Stomach smooth muscle (tissue), 2 donors: ENCODE results near the gene SEMA4D.

ENCODE experiments used
- H3K27ac ChIP-seq: one replicate; pipeline ENCODE4 v1.7.0; 2013; ENCODE audit warnings: mild to moderate bottlenecking, low read length, inconsistent platforms
- H3K27me3 ChIP-seq, 2 donors: one replicate each; pipeline ENCODE4 v1.7.0; 2013; ENCODE audit warnings: low read length in 2 of 2; ENCODE audit not compliant: insufficient read depth in 2 of 2, control insufficient read depth in 1 of 2
- H3K36me3 ChIP-seq, 2 donors: one replicate each; pipeline ENCODE4 v1.7.0; 2013; ENCODE audit warnings: low read length in 2 of 2; ENCODE audit not compliant: control insufficient read depth in 2 of 2, insufficient read depth in 2 of 2
- H3K4me1 ChIP-seq: one replicate; pipeline ENCODE4 v1.7.0; 2013; ENCODE audit warnings: low read length; ENCODE audit not compliant: control insufficient read depth, insufficient read depth
- H3K4me3 ChIP-seq, 2 donors: one replicate each; pipeline ENCODE4 v1.7.0; 2013; ENCODE audit warnings: low read length in 2 of 2
- H3K9ac ChIP-seq, 2 donors: one replicate each; pipeline ENCODE4 v1.7.0; 2013; ENCODE audit warnings: low read length in 2 of 2, mild to moderate bottlenecking in 1 of 2
- H3K9me3 ChIP-seq, 2 donors: one replicate each; pipeline ENCODE4 v1.7.0; 2013; ENCODE audit warnings: low read length in 2 of 2; ENCODE audit not compliant: control insufficient read depth in 2 of 2
- donor health status: healthy.
- donor health status: Pancreatic carcinoma.

Gene SEMA4D

GRCh38 chr9:89409466-89409865 lies 88.4 kb downstream of the SEMA4D start:
- Histone ChIP-seq H3K4me3 (no peak overlapping the region), H3K9ac (no peak overlapping the region), H3K4me1 (peaks cover 3% of the 10 kb centered on the region), H3K36me3 (no peaks in the 10 kb centered on the region), H3K9me3 (peaks cover 0 to 8% of the 10 kb centered on the region in 2 donors), H3K27me3 (no peaks in the 10 kb centered on the region), H3K27ac (no peak overlapping the region)

- no peaks in the 10 kb centered on the region for H3K27me3 ChIP-seq
- H3K27ac ChIP-seq, result no peak overlapping the region
- no peak overlapping the region for H3K4me3 ChIP-seq
- H3K36me3 ChIP-seq, result no peaks in the 10 kb centered on the region
- H3K4me1 ChIP-seq, result peaks cover 3% of the 10 kb centered on the region
- peaks cover 0 to 8% of the 10 kb centered on the region in 2 donors for H3K9me3 ChIP-seq
- no peak overlapping the region for H3K9ac ChIP-seq
These were observed 89.2 kb downstream of the SEMA4D start for GRCh38 chr9:89408628-89409101.

GRCh38 chr9:89407070-89407469 lies 90.8 kb downstream of the SEMA4D start:
- no peak overlapping the region for H3K9ac ChIP-seq
- no peak overlapping the region for H3K4me3 ChIP-seq
- no peaks in the 10 kb centered on the region for H3K36me3 ChIP-seq
- peaks cover 3% of the 10 kb centered on the region for H3K4me1 ChIP-seq
- H3K9me3 ChIP-seq, result peaks cover 0 to 8% of the 10 kb centered on the region in 2 donors
- H3K27me3 ChIP-seq, result no peaks in the 10 kb centered on the region
- H3K27ac ChIP-seq, result no peak overlapping the region

- H3K4me1 ChIP-seq, result peaks cover 3% of the 10 kb centered on the region
- H3K9me3 ChIP-seq, result peaks cover 0 to 6% of the 10 kb centered on the region in 2 donors
- H3K36me3 ChIP-seq, result peaks cover 0 to 2% of the 10 kb centered on the region in 2 donors
- no peaks in the 10 kb centered on the region for H3K27me3 ChIP-seq
- no peak overlapping the region for H3K9ac ChIP-seq
- peak overlapping the region in 1 of 2 donors; percentile 22 for H3K4me3 ChIP-seq
- H3K27ac ChIP-seq, result no peak overlapping the region
These were observed 92.1 kb downstream of the SEMA4D start for GRCh38 chr9:89405826-89406225.

- Histone ChIP-seq H3K9ac (no peak overlapping the region), H3K36me3 (peaks cover 0 to 4% of the 10 kb centered on the region in 2 donors), H3K4me3 (no peak overlapping the region), H3K27ac (no peak overlapping the region), H3K9me3 (peaks cover 0 to 6% of the 10 kb centered on the region in 2 donors), H3K4me1 (peaks cover 3% of the 10 kb centered on the region), H3K27me3 (no peaks in the 10 kb centered on the region)
These were observed 93.8 kb downstream of the SEMA4D start for GRCh38 chr9:89404074-89404473.

- Histone ChIP-seq H3K4me1 (peaks cover 3% of the 10 kb centered on the region), H3K27me3 (no peaks in the 10 kb centered on the region), H3K27ac (no peak overlapping the region), H3K9me3 (peaks cover 0 to 6% of the 10 kb centered on the region in 2 donors), H3K9ac (no peak overlapping the region), H3K4me3 (no peak overlapping the region), H3K36me3 (peaks cover 0 to 6% of the 10 kb centered on the region in 2 donors)
These were observed 95.1 kb downstream of the SEMA4D start for GRCh38 chr9:89402695-89403427.

- H3K27ac ChIP-seq, result no peak overlapping the region
- H3K9ac ChIP-seq, result no peak overlapping the region
- H3K36me3 ChIP-seq, result peaks cover 0 to 8% of the 10 kb centered on the region in 2 donors
- H3K9me3 ChIP-seq, result no peaks in the 10 kb centered on the region
- no peak overlapping the region for H3K4me3 ChIP-seq
- H3K27me3 ChIP-seq, result no peaks in the 10 kb centered on the region
- H3K4me1 ChIP-seq, result no peaks in the 10 kb centered on the region
These were observed 97.4 kb downstream of the SEMA4D start for GRCh38 chr9:89400403-89401116.

- peaks cover 0 to 12% of the 10 kb centered on the region in 2 donors for H3K36me3 ChIP-seq
- H3K4me3 ChIP-seq, result no peak overlapping the region
- no peaks in the 10 kb centered on the region for H3K27me3 ChIP-seq
- H3K9ac ChIP-seq, result no peak overlapping the region
- H3K27ac ChIP-seq, result no peak overlapping the region
- H3K9me3 ChIP-seq, result no peaks in the 10 kb centered on the region
- no peaks in the 10 kb centered on the region for H3K4me1 ChIP-seq
These were observed 99.3 kb downstream of the SEMA4D start for GRCh38 chr9:89398621-89399020.

GRCh38 chr9:89397471-89397870 lies 100.4 kb downstream of the SEMA4D start:
- H3K4me3 ChIP-seq, result no peak overlapping the region
- no peaks in the 10 kb centered on the region for H3K27me3 ChIP-seq
- H3K9ac ChIP-seq, result no peak overlapping the region
- H3K4me1 ChIP-seq, result no peaks in the 10 kb centered on the region
- no peak overlapping the region for H3K27ac ChIP-seq
- no peaks in the 10 kb centered on the region for H3K9me3 ChIP-seq
- peaks cover 6 to 16% of the 10 kb centered on the region in 2 donors for H3K36me3 ChIP-seq

- Histone ChIP-seq H3K36me3 (peaks cover 6 to 19% of the 10 kb centered on the region in 2 donors), H3K9me3 (no peaks in the 10 kb centered on the region), H3K4me3 (no peak overlapping the region), H3K27ac (no peak overlapping the region), H3K27me3 (no peaks in the 10 kb centered on the region), H3K4me1 (no peaks in the 10 kb centered on the region), H3K9ac (no peak overlapping the region)
These were observed 101.8 kb downstream of the SEMA4D start for GRCh38 chr9:89395931-89396710.
